ENCODE results near the gene SLC26A4. TPM values are rescaled to one million over a fixed set of nuclear protein-coding genes. Genes with fewer than 3 reads are reported as not detected.

Gene SLC26A4
- total RNA-seq, 2 donors from 2014 or later, result 0.42 TPM; not detected in 1

- no peak overlapping the region for H3K4me3 ChIP-seq (ENCODE audit: low read length)
- peaks cover 25% of the 10 kb centered on the region for H3K36me3 Mint-ChIP-seq (ENCODE audit: low read depth)
- no peak overlapping the region for H3K27ac ChIP-seq (ENCODE audit: low read depth, low read length)
- H3K4me1 Mint-ChIP-seq, result peaks cover 3% of the 10 kb centered on the region
- no peak overlapping the region for H3K27ac Mint-ChIP-seq
- no peak overlapping the region for H3K4me3 Mint-ChIP-seq
- H3K9me3 ChIP-seq (ENCODE audit: control insufficient read depth, low read length), result no peaks in the 10 kb centered on the region
- no peaks in the 10 kb centered on the region for H3K27me3 ChIP-seq (ENCODE audit: control insufficient read depth, insufficient read depth, low read length, poor library complexity, severe bottlenecking)
- DNase-seq, result no peak
- no peaks in the 10 kb centered on the region for H3K9me3 Mint-ChIP-seq
- H3K9ac ChIP-seq (ENCODE audit: extremely low read depth, low read length, poor library complexity, severe bottlenecking), result no peak overlapping the region
- no peaks in the 10 kb centered on the region for H3K4me1 ChIP-seq (ENCODE audit: control insufficient read depth, insufficient read depth, low read length)
- H3K27me3 Mint-ChIP-seq (ENCODE audit: insufficient read depth), result no peaks in the 10 kb centered on the region
- TF ChIP-seq, protein P1, sequence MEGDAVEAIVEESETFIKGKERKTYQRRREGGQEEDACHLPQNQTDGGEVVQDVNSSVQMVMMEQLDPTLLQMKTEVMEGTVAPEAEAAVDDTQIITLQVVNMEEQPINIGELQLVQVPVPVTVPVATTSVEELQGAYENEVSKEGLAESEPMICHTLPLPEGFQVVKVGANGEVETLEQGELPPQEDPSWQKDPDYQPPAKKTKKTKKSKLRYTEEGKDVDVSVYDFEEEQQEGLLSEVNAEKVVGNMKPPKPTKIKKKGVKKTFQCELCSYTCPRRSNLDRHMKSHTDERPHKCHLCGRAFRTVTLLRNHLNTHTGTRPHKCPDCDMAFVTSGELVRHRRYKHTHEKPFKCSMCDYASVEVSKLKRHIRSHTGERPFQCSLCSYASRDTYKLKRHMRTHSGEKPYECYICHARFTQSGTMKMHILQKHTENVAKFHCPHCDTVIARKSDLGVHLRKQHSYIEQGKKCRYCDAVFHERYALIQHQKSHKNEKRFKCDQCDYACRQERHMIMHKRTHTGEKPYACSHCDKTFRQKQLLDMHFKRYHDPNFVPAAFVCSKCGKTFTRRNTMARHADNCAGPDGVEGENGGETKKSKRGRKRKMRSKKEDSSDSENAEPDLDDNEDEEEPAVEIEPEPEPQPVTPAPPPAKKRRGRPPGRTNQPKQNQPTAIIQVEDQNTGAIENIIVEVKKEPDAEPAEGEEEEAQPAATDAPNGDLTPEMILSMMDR (conservative IDR thresholded peaks at IDR 0.05), result no peak
- peaks cover 49% of the 10 kb centered on the region for H3K36me3 ChIP-seq (ENCODE audit: control insufficient read depth, insufficient read depth, low read length)
These were observed 46.2 kb upstream of the SLC26A4 start for GRCh38 chr7:107614425-107614824.

DNA sequence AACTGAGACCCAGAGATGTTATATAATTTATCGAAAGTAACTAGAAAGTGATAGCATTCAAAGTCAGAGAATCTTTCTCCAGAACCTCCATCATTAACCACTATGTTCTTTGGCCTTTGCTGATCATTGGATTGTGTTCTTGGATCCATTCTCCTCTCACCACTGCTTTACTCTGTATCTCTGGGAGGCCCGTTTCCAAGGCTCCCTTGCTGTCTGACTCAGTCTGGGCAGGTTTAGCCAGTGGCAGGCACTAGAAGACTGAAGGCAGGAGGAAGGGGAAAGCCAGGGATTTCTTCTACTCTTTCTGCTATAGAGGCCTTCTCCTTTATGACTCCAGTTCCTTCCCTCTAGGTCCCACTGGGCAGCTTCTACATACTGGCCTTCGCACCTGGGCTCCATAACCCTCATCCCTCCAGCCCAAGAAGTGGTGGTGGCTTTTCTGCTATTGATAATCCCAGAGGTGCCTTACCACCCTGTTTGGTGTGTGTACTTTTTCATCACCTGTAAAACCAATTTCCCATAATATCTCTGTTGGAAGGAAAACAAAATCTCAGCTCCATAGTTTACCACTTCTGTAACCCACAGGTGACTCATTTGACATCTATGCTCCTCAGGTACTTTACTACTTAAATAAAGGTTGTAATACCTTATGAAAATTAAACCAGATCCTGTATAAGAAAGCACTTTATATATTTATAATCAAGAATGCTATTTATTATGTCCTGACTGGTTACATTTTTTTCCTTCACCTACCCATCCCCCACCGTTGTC, 44.5 kb upstream of the SLC26A4 start:
- Mint-ChIP-seq H3K4me3 (no peak overlapping the region), H3K27me3 (ENCODE audit: insufficient read depth) (no peaks in the 10 kb centered on the region), H3K36me3 (ENCODE audit: low read depth) (peaks cover 25% of the 10 kb centered on the region), H3K4me1 (peaks cover 3% of the 10 kb centered on the region), H3K9me3 (no peaks in the 10 kb centered on the region), H3K27ac (no peak overlapping the region)
- H3K4me1 ChIP-seq (ENCODE audit: control insufficient read depth, insufficient read depth, low read length), result no peaks in the 10 kb centered on the region
- H3K27ac ChIP-seq (ENCODE audit: low read depth, low read length), result no peak overlapping the region
- H3K9me3 ChIP-seq (ENCODE audit: control insufficient read depth, low read length), result no peaks in the 10 kb centered on the region
- WGBS, 2 experiments (ENCODE audit: insufficient coverage in 1 of 2, insufficient read length in 1 of 2), result 89 to 94% methylated on average over 1 to 4 of the region's 4 CpGs
- no peak overlapping the region for H3K4me3 ChIP-seq (ENCODE audit: low read length)
- no peak overlapping the region for H3K9ac ChIP-seq (ENCODE audit: extremely low read depth, low read length, poor library complexity, severe bottlenecking)
- H3K27me3 ChIP-seq (ENCODE audit: control insufficient read depth, insufficient read depth, low read length, poor library complexity, severe bottlenecking), result no peaks in the 10 kb centered on the region
- DNase-seq, result no peak
- TF ChIP-seq, protein P1 (conservative IDR thresholded peaks at IDR 0.05), result no peak
- peaks cover 49% of the 10 kb centered on the region for H3K36me3 ChIP-seq (ENCODE audit: control insufficient read depth, insufficient read depth, low read length)

GRCh38 chr7:107622429-107622828, 38.2 kb upstream of the SLC26A4 start:
- Histone ChIP-seq H3K4me3 (ENCODE audit: low read length) (no peak overlapping the region), H3K27me3 (ENCODE audit: control insufficient read depth, insufficient read depth, low read length, poor library complexity, severe bottlenecking) (no peaks in the 10 kb centered on the region), H3K9me3 (ENCODE audit: control insufficient read depth, low read length) (no peaks in the 10 kb centered on the region), H3K4me1 (ENCODE audit: control insufficient read depth, insufficient read depth, low read length) (no peaks in the 10 kb centered on the region), H3K27ac (ENCODE audit: low read depth, low read length) (no peak overlapping the region), H3K9ac (ENCODE audit: extremely low read depth, low read length, poor library complexity, severe bottlenecking) (no peak overlapping the region), H3K36me3 (ENCODE audit: control insufficient read depth, insufficient read depth, low read length) (peaks cover 27% of the 10 kb centered on the region)
- Mint-ChIP-seq H3K9me3 (no peaks in the 10 kb centered on the region), H3K4me1 (no peaks in the 10 kb centered on the region), H3K27ac (no peak overlapping the region), H3K27me3 (ENCODE audit: insufficient read depth) (no peaks in the 10 kb centered on the region), H3K36me3 (ENCODE audit: low read depth) (no peaks in the 10 kb centered on the region), H3K4me3 (no peak overlapping the region)
- TF ChIP-seq, protein P1 (conservative IDR thresholded peaks at IDR 0.05), result no peak
- 89 to 91% methylated on average over 1 of the region's 1 CpG for WGBS, 2 experiments (ENCODE audit: insufficient coverage in 1 of 2, insufficient read length in 1 of 2)
- DNase-seq, result no peak
